GM12892 (cell line): ENCODE results near the gene OTUB1.
"Not testable (repeated sequence)": the region's sequence is repeated elsewhere in the genome, so short reads cannot be mapped to it uniquely, and the experiment has no call there.

Experiments
- DNase-seq: peaks from one replicate; pipeline ENCODE4 v3.0.0; 2011; ENCODE audit not compliant: insufficient read length
- FAIRE-seq: peaks from 2 replicates; lab custom pipeline; 2011; peaks lifted over from hg19 to GRCh38; lab: Jason Lieb, UNC
- POLR2A ChIP-seq: IDR thresholded peaks from 2 replicates; pipeline ENCODE4 v1.6.1; 2011; ENCODE audit warnings: low read depth, low read length, control low read depth
- POLR2AphosphoS5 ChIP-seq: IDR thresholded peaks from 2 replicates; pipeline ENCODE4 v1.6.1; 2011; ENCODE audit warnings: low read depth, low read length, control low read depth
- TAF1 ChIP-seq: IDR thresholded peaks from 2 replicates; pipeline ENCODE4 v1.6.1; 2011; ENCODE audit warnings: low read depth, mild to moderate bottlenecking, control low read depth, low read length, borderline replicate concordance

Gene OTUB1

GRCh38 chr11:64044730-64045393, 58.6 kb downstream of the OTUB1 start:
- FAIRE-seq (no peak), DNase-seq (no peak)
- TF ChIP-seq TAF1 = no peak
- no peak for TF ChIP-seq POLR2A
- no peak for TF ChIP-seq POLR2AphosphoS5

GRCh38 chr11:64045700-64046099, 59.5 kb downstream of the OTUB1 start:
- DNase-seq (no peak), FAIRE-seq (no peak)
- TF ChIP-seq POLR2AphosphoS5 = no peak
- no peak for TF ChIP-seq POLR2A
- TF ChIP-seq TAF1 = no peak

- FAIRE-seq, DNase-seq: not testable (repeated sequence)
Observed at GRCh38 chr11:64047373-64047772, 61.1 kb downstream of the OTUB1 start.
